Ishikawa (cell line): ENCODE data around the gene ARID1B.

Experiments used
- CEBPB ChIP-seq: IDR thresholded peaks from 2 replicates; pipeline ENCODE4 v1.6.1; 2012
- CREB1 ChIP-seq: IDR thresholded peaks from 2 replicates; pipeline ENCODE4 v1.6.1; 2012; ENCODE audit warnings: low read depth
- EGR1 ChIP-seq: IDR thresholded peaks from 2 replicates; pipeline ENCODE4 v1.6.1; 2012
- EP300 ChIP-seq: IDR thresholded peaks from 2 replicates; pipeline ENCODE4 v1.6.1; 2012; ENCODE audit warnings: borderline replicate concordance
- FOXM1 ChIP-seq: IDR thresholded peaks from 2 replicates; pipeline ENCODE4 v1.6.1; 2012; ENCODE audit warnings: low read depth, borderline replicate concordance
- NFIC ChIP-seq: IDR thresholded peaks from 2 replicates; pipeline ENCODE4 v1.6.1; 2012
- RAD21 ChIP-seq: IDR thresholded peaks from 2 replicates; pipeline ENCODE4 v1.6.1; 2012; ENCODE audit warnings: low read depth
- REST ChIP-seq: IDR thresholded peaks from 2 replicates; pipeline ENCODE4 v1.6.1; 2012; ENCODE audit warnings: low read depth, mild to moderate bottlenecking
- TAF1 ChIP-seq: IDR thresholded peaks from 2 replicates; pipeline ENCODE4 v1.6.1; 2012; ENCODE audit warnings: low read depth, mild to moderate bottlenecking
- TCF12 ChIP-seq: IDR thresholded peaks from 2 replicates; pipeline ENCODE4 v1.6.1; 2012; ENCODE audit warnings: low read depth
- TEAD4 ChIP-seq: IDR thresholded peaks from 2 replicates; pipeline ENCODE4 v1.6.1; 2012
- USF1 ChIP-seq: IDR thresholded peaks from 2 replicates; pipeline ENCODE4 v1.6.1; 2012
- YY1 ChIP-seq: IDR thresholded peaks from 2 replicates; pipeline ENCODE4 v1.6.1; 2012; ENCODE audit warnings: low read depth
- ZBTB7A ChIP-seq: IDR thresholded peaks from 2 replicates; pipeline ENCODE4 v1.6.1; 2012; ENCODE audit warnings: low read depth
- TF ChIP-seq, protein P1 (sequence below): IDR thresholded peaks from 2 replicates; pipeline ENCODE4 v1.6.1; 2012

Gene ARID1B

GRCh38 chr6:156790711-156791319 lies 13.6 kb downstream of the ARID1B start:
- TF ChIP-seq NFIC (no peak), TAF1 (no peak), CEBPB (no peak), USF1 (no peak), YY1 (no peak), CREB1 (no peak), TEAD4 (no peak), ZBTB7A (no peak), FOXM1 (no peak), EGR1 (no peak)
- TF ChIP-seq, protein P1, sequence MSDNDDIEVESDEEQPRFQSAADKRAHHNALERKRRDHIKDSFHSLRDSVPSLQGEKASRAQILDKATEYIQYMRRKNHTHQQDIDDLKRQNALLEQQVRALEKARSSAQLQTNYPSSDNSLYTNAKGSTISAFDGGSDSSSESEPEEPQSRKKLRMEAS: no peak

- TF ChIP-seq TEAD4 (no peak), EGR1 (no peak), CEBPB (no peak), ZBTB7A (no peak), CREB1 (no peak), YY1 (no peak), RAD21 (no peak), NFIC (peak; percentile 73), USF1 (peak; percentile 41), FOXM1 (no peak), TAF1 (no peak), EP300 (no peak), TCF12 (no peak), REST (no peak)
- TF ChIP-seq, protein P1: no peak
Observed at GRCh38 chr6:156791320-156791850, 14.2 kb downstream of the ARID1B start.

DNA sequence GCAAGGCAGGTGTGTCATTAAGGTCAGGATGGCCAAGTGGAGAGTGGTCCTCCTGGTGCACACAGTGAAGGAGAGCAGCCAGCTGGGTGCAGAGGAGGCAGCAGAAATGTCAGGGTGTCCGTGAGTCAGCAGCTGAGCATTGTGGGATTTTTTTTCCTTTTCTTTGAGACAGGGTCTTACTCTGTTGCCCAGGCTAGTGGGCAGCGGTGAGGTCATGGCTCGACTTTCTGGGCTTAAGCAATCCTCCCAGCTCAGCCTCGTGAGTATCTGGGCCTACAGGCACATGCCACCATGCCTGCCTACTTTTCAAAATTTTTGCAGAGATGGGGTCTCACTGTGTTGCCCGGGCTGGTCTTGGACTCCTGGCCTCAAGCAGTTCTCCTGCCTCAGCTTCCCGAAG lies 16.0 kb downstream of the ARID1B start:
- no peak for TF ChIP-seq RAD21

- TF ChIP-seq EP300: no peak
Observed at GRCh38 chr6:156794546-156795354, 17.6 kb downstream of the ARID1B start.

- TF ChIP-seq, protein P1: no peak
- no peak for TF ChIP-seq NFIC
- no peak for TF ChIP-seq ZBTB7A
- no peak for TF ChIP-seq TEAD4
- TF ChIP-seq RAD21: no peak
- no peak for TF ChIP-seq TCF12
- no peak for TF ChIP-seq EP300
- TF ChIP-seq FOXM1: no peak
- TF ChIP-seq CREB1: no peak
- no peak for TF ChIP-seq USF1
- TF ChIP-seq EGR1: no peak
- no peak for TF ChIP-seq CEBPB
- no peak for TF ChIP-seq TAF1
- TF ChIP-seq REST: no peak
Observed at GRCh38 chr6:156795825-156796224, 18.6 kb downstream of the ARID1B start.
